HG03060 (cell line): Measurements from ENCODE around the gene LRIT2.

Source experiments
- ATAC-seq: cut with Tn5 transposase; IDR thresholded peaks from one replicate; pipeline ENCODE4 v1.9.1; 2021; ENCODE audit warnings: low read depth, moderate number of reproducible peaks; ENCODE audit not compliant: unreplicated experiment

The LRIT2 gene

GRCh38 chr10:84212014-84212413 is 13.3 kb downstream of the LRIT2 start:
- no peak for ATAC-seq

DNA sequence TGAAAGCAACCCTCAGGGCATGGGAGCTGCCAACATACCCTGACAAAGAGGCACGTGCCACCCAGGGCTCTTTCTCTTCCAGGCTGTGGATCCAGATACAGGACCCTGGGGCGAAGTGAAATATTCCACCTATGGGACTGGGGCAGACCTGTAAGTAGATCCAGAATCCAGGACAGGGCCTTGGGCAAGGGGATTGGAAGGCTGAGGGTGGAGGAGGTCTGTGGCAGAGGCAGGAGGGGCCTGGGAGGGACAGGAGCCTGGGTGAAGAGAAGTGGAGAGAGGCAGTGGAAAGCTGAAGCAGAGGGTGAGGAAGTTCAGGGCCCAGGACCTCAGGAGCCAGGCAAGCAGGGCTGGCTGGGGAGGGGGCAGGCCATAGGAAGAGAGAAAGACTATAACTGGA is 13.8 kb downstream of the LRIT2 start:
- no peak for ATAC-seq

- no peak for ATAC-seq
Observed at GRCh38 chr10:84208023-84208422, 17.3 kb downstream of the LRIT2 start.

GRCh38 chr10:84205853-84206525 is 19.4 kb downstream of the LRIT2 start:
- no peak for ATAC-seq

DNA sequence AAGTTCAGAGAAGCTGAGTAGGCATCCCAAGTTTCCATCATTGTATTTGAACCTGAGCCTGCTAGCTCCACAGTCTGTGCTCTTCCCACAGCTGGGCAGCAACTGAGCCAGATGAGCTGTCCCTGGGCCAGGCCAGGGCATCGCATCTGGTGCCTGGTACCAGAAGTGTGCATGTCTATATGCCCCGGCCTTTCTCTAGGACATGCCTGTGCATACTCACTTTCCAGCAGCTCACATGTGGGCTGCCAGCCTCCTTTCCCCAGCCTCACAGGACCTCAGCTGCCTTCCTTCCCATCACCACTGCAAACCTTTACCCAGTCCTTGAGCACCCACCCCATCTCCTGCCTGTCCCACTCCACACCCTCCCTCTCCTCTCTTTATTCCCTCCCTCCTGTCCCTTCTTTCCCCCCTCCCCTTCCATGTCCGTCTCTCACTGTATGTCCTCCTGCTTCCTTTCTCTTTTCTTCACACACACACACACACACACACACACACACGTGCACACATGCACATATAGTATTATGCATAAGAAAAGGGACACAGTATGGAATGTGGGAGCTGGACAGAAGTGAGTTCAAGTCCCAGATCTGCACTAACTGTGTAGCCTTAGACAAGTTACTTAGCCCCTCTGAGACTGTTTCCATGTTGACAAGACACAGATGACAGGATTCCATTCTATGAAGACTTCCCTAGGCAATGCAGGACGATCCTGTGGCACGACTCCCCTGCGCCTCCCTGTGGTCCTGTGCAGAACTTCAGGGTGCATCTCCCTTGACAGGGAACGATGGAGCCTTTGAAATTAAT is 20.1 kb downstream of the LRIT2 start:
- ATAC-seq, result peak; percentile 67

GRCh38 chr10:84204610-84205009 is 20.7 kb downstream of the LRIT2 start:
- no peak for ATAC-seq

DNA sequence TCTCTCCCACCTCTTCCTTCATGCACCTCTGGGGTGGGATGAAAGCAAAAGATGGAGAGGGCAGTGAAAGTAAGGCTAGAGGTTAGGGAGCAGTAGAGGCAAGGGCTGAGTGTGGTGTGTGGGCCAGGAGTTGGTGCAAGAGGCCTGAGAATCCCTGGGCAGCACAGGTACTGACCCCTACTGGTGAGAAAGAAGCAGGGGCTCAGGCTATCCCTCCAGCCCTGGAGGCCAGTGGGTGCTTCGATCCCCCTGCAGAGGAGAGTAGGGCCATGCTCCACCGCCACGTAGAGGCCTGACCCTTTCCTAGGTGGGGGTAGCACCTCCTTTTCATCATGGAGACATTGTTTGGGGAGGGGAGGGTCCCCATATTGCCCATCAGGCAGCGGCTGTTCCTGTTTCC is 21.2 kb downstream of the LRIT2 start:
- no peak for ATAC-seq

GRCh38 chr10:84202349-84202748 is 23.0 kb downstream of the LRIT2 start:
- ATAC-seq, result no peak

DNA sequence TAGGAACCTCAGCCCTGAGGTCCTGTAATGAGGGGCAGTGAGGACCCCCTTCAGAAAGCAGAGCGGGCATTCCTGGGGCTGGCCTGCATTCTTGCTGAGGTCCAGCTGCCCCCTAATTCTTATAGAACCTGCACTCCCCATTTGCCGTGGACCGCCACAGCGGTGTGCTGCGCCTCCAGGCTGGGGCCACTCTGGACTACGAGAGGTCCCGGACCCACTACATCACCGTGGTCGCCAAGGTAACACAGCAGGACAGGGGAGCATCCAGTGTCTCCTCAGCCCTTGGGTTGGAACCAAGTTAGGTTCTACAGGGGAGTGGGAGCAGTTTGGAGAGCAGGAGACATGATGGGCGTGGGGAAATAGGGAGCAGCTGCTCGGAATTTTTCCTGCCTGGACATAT is 23.7 kb downstream of the LRIT2 start:
- ATAC-seq, result no peak

GRCh38 chr10:84201244-84201606 is 24.1 kb downstream of the LRIT2 start:
- no peak for ATAC-seq

GRCh38 chr10:84200537-84201243 is 24.7 kb downstream of the LRIT2 start:
- no peak for ATAC-seq

GRCh38 chr10:84198206-84198915 is 27.0 kb downstream of the LRIT2 start:
- no peak for ATAC-seq

DNA sequence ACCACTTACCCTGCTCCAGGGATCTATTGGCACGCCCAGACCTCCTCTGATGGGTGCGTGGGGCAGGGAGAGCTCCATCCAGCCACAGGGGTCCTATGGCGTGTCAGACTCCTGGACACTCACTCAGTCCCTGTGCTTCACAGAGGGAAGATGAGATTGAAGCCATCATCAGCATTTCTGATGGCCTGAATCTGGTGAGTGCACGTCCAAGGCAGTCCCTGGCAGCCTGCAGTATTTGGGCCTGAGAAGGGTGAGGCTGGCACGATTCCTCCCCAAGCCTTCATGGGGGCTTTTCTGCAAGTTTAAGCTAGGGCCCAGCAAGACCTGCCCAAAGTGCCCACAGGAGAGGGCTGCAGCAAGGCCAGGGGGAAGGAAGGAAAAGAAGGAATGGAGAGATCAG is 27.7 kb downstream of the LRIT2 start:
- no peak for ATAC-seq

DNA sequence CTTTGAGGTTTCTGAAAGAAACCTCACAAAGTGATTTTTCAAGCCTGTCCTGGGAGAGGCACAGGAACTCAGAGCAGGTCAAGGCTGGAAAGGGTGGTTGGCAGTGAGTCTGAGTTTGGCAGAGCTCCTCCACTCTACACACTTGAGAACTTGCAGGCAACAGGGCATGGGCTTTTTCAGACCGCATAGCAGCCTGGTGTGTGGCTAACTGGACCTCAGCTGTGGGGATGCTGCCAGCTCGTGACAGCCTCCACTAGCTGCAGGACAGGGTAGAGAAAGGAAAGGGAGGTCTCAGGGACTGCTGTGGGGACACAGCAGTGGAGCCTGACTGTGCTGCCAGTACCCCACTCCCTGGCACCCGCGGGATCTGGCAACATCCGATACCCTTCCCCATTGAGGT is 28.4 kb downstream of the LRIT2 start:
- no peak for ATAC-seq

- ATAC-seq, result no peak
Observed at GRCh38 chr10:84196083-84196482, 29.3 kb downstream of the LRIT2 start.

DNA sequence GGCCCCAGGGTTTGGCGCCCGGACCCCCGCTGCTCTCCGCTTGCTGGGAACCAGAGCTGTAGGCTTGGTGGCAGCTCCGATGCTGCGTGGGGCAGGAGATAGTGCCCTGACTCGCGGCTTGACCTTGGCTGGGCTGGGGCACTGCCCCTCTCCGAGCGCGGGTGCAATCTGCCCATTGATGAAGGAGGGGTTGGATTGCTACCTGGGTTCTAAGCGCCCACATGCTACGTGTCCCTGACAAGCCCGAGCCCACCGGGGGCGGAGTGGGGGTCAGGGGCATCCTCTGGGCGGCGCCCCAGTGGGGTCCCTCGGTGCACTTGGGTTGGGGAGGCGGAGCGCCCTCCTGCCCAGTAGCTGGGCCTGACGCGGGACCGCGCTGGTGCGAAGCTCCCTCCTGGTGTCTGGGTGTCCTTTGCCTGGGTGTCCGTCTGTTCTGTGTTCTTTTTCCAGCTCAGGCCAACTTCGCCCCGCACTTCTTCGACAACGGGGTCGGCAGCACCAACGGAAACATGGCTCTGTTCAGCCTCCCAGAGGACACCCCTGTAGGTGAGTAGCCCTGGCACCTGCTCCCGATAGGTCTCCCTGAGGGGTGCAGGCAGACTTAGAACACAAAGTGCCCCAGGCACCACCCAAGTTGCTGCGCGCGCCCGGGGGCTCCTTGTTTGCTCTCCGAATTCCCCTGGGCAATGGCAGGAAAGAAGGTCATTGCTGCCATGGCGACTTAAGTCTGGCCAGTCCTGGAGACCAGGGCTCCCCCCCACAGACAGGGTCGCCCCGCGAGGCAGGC is 30.1 kb downstream of the LRIT2 start:
- ATAC-seq, result no peak

DNA sequence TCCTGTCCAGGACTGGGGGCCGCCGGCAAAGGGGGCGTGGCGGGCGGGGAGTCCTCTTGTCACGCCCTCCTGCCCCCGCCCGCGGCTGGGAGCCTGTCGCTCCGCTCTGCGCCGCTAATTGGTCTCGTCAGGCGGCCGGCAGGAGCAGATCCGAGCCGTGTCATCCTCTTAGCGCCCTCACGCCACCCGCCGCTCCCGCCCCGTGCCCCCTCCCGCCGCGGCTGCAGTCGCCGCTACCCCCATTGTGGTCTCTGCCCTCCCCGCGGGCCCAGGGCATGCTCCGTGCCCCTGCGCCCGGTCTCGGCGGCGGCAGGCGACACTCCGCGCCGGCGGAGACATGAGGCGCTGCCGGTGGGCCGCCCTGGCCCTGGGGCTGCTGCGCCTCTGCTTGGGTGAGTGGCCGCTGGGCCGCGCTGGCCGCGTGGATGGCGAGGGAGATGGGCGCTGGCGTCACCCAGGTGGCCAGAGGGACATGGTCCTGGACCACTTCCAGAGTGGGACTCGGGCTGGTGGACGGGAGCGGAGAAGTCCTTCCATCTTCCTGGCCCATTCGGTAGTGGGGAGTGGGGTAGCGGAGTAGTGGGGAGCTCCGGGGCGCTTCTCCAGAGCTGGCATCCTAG is 30.8 kb downstream of the LRIT2 start, which contains the start of gene CDHR1:
Gene CDHR1 (plus strand): TSS at position 114 of the 620 bp plus-strand sequence. CDS start 224 bp downstream, at position 338.
- ATAC-seq, result no peak

GRCh38 chr10:84193846-84194423 is 31.4 kb downstream of the LRIT2 start:
- no peak for ATAC-seq

DNA sequence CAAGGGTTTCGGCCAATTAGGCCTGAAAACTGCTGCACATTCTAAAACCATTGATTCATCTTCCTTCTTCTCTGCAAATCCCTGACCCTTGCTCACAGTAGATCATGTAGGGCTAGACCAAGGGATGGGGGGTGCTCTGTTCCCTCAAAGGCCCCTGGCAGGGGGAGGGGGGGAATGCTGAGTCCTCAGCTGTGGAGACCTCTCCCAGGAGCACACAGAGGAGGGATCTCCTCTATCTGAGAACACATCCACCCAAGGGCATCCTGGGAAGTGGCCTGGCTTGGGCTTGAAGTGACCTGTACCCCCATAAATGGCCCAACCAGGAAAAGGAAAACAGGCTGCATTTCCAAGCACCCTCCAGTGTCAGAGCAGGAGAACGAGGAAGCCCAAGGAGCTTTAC is 32.0 kb downstream of the LRIT2 start:
- ATAC-seq, result no peak
